ENCODE measurements around the gene HYLS1.
A peak's percentile ranks its signal among the peaks of the same experiment; 100 is the strongest.

Gene HYLS1

DNA sequence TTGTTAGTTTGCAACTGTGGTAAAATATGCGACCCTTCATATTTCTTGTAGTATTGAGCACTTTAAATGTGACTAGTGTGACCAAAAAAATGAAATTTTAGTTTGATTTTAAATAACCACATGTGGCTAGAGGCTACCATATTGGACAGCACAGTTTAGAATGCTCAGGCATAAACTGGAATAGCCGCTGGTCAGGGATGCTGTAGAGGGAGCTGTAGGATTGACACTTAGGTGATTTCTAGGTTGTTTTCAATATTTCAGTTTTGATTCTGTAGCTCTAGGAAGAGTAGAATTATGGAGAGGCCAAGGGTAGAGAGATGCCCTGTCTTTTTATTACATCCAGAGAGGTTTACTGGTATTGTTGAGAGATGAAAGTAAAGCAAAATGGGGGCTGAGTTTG lies 47.6 kb downstream of the HYLS1 start:
- no peak for DNase-seq

DNA sequence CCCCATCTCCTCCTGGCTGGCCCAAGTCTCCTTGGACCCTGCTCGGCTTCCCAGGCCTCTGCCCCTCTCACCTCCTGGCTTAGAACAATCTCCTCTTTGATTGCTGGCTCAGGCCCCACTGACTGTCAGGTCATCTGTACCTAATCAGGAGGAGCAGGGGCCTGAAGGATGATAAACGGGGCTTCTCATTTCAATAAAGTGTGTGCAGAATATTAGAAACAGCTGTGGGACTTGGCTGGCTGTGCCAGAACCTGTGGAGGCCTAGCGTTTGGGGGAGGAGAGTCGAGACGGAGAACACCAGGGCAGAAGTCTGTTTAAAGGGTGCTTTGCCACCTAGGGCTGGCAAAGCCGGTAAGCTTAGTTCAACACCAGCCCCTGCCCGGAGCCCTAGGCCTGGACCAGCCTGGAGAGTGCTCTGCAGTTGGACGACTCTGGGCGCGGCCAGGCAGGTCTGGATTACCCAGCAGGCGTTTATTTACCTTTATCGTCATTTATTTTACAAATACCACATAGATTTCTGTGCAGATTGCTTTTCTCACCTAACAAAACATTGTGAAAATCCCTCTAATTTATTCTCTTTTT lies 48.2 kb downstream of the HYLS1 start:
- DNase-seq = no peak

DNA sequence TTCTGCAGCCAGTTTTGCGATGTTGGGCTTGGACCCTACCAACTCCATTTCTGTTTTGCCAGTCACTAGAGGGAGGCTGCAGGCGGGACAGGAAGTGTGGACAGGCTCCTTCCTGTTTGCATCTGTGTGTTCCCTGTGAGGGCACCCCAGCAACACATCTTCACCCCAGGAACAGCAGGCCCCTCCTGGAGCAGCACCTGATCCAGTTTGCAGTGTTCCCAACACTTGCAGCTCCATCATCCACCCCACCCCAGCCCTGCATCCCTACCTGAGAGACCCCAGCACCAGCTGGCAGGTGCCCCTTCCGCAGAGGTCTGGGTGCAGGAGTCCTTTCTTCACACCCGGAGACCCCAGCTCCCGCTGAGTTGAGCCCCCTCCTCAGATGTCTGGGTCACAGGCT lies 51.0 kb downstream of the HYLS1 start:
- no peak for DNase-seq

GRCh38 chr11:125939081-125939521 lies 51.6 kb downstream of the HYLS1 start:
- DNase-seq = peak in 1 of 2 donors; percentile 7

GRCh38 chr11:125940145-125940544 lies 52.7 kb downstream of the HYLS1 start:
- no peak for DNase-seq

DNA sequence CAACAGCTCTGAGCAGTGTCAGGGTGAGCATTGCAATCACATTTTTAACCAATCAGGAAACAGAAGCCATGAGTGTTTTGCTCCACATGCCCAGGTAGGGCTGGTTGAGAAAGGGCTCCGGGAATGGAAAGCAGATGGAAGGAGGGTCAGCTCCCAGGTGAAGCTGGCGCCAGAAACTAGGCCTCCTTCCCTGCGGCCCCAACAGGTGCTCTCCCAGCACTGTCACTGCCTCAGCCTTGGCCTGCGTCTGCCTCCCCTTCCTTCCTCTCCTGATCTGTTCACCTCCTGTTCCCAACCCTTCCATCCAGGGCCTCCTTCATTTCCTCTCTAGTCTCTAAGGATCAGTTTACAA lies 53.8 kb downstream of the HYLS1 start:
- no peak for DNase-seq

GRCh38 chr11:125941619-125942611 lies 54.4 kb downstream of the HYLS1 start:
- DNase-seq = peak; percentile 59 to 72

DNA sequence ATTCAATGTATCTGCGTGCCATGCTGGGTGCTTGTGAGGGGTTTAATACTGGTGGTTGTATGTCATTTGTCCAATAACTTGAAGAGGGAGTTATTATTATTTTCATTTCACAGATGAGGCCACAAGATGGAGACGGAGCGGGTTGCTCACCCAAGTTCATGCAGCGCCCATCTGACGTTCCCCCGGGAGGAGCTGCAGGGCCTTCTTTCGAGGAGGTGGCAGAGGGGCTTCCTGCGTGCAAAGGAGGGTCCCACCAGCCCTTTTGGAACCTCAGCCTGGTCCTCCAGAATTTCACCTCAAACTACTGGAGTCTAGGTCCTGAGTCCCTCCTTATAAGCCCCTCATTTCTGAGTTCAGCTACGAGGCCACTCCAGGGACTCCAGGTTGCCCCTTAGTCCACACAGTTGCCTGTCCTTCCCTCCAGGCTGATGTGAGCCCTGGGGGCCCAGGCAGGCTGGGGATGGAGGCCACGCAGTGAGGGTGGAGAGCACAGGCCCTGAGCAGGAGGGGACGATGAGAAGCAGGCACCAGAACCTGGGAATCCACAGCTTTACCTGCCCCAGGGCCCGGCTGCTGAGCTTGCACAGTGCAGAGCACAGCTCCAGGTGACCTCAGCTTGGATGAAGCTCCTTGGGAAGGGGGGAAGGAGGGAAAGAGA lies 55.4 kb downstream of the HYLS1 start:
- no peak for DNase-seq

GRCh38 chr11:125943661-125944349 lies 56.3 kb downstream of the HYLS1 start:
- DNase-seq = no peak

DNA sequence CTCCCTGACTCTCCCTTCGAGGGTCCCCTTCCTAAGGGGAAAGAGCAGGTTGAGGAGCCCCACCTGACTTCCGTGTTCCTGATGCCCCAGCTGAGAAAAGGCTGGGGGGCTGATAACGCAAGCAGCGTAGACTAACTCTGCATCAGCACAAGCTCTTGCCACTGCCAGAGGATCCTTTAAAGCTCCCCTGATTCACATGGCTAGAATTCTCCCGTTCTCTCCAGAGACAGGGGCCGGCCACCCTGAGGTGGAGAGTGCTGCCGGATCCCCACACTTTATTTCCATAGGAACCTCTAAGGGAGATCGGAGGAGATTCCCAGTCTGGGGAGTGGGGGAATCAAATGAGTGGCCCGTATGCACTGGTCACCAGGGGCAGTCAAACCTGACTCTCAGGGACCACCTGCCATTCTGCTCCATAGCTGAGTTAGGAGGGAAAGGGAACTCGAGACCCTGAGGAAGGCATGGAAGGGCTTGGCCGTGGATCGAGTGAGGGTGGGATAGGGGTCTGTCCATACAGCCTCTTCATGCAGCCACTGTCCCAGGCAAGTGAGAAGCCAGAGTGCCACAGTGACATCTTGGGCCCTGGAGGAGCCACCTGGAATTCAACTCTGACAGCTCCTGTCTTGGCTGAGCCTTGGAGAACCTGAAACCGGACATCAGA lies 57.0 kb downstream of the HYLS1 start:
- DNase-seq = no peak

DNA sequence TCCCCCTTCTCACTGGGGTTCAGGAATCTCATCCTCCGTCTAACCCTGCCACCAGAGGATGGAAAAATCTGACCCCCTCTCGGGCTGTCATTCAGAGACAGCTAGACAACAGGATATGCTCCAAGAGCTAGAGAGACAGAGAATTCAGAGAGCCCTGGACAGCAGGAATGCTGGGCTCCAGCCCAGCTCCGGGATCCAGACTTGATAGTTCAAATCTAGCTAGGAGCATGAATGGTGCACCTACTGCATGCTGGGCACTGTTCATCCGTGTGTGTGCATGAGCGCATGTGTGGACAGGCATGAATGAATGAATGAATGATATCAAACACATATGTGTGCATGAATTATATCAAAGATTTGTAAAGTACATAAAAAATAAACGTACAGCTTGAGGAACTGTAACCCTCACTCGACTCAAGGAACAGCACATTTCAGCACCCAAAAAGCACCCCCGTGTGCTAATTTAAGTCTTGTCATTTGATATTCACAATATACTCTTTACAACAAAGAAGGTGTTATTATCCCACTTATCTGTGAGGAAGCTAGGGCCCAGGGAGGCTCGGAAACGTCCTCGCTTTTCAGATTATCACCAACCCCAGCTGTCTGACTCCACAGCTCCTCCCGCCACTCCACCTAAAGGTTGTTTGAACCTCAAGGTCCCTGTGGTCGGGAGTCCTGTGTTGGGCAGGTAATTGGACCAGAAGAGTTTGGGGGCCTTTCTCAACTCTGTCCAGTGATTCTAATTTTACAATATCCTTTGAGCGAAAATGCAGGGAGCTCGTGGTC lies 57.7 kb downstream of the HYLS1 start:
- DNase-seq = no peak

- no peak for DNase-seq
Measured at GRCh38 chr11:125945797-125946520, 58.5 kb downstream of the HYLS1 start, which contains the start of gene VSIG10L2. VSIG10L2 (plus strand) TSS chr11:125946044; CDS start chr11:125946056, 12 bp downstream.

- no peak for DNase-seq
Measured at GRCh38 chr11:125946712-125947418, 59.4 kb downstream of the HYLS1 start.

GRCh38 chr11:125947419-125948277 lies 60.2 kb downstream of the HYLS1 start:
- DNase-seq = no peak

- no peak for DNase-seq
Measured at GRCh38 chr11:125948278-125949051, 61.0 kb downstream of the HYLS1 start.

GRCh38 chr11:125949271-125950177 lies 62.1 kb downstream of the HYLS1 start:
- no peak for DNase-seq

- no peak for DNase-seq
Measured at GRCh38 chr11:125950178-125950490, 62.7 kb downstream of the HYLS1 start.
